Stimulated activated CD4-positive, alpha-beta T cell treated with anti-CD3 and anti-CD28 coated beads, Interleukin-15, amount 100 ng/mL, for 1 hour (primary cell): ENCODE measurements around the gene OXCT1.
"Not testable (repeated sequence)": the region's sequence is repeated elsewhere in the genome, so short reads cannot be mapped to it uniquely, and the experiment has no call there.

Source experiments
- DNase-seq, 2 donors: peaks; one replicate each; pipeline ENCODE4 v3.0.0-alpha.2; 2020; ENCODE audit warnings: low read depth in 1 of 2, low spot score in 1 of 2

Gene OXCT1

DNA sequence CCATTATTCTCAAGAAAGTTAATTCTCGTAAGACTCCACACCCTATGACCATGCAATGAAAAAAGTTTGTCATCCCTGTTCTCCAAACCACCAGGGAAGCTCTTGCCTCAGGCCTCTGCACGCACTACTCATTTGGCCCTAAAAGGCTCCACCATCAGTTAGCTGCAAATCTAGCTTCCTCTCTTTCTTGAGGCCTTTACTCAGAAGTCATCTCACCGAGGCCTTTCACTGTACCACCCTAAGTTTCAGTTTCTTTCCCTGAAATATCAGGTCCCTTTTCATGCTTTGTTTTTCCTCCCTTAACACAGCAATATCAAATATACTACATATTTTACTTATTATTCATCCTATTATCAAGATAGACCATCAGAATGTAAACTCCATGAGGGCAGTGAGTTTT is 39.1 kb downstream of the OXCT1 start:
- no peak for DNase-seq

DNA sequence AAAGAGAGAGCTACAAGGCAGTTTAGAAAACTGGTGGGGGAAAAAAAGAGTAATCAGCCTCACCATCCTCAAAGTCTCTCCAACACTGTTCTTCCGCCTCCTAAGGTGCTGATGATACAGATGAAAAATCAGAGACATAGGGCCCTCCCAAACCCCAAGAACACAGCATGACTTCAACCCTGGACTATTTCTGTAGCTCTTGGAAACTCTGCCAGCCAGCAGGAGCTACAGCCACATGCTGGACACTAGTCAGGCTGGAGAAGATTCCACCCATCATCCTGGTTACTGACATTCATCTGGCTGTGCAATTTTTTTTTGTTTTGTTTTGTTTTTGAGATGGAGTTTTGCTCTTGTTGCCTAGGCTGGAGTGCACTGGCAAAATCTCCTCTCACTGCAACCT is 42.4 kb downstream of the OXCT1 start:
- DNase-seq, result no peak

GRCh38 chr5:41822036-41822435 is 48.2 kb downstream of the OXCT1 start:
- DNase-seq, result no peak

DNA sequence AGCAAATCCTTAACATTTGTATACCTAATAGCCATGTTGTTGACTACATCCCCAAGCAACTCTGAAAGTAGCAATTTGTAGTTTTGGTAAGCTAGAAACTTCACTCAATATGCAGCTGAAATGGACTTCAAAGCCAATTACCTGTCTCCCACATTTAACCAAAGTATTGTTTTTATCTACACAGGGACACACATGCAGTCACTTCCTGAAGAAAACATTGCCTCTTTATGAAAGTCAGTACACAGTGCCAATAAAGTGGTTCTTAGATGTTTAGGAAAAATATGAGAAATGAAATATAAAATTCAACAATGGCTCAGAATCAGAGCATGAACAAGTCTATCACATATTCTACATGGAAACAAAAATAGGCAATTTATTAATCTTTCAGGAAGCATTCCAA is 49.2 kb downstream of the OXCT1 start:
- no peak for DNase-seq

DNA sequence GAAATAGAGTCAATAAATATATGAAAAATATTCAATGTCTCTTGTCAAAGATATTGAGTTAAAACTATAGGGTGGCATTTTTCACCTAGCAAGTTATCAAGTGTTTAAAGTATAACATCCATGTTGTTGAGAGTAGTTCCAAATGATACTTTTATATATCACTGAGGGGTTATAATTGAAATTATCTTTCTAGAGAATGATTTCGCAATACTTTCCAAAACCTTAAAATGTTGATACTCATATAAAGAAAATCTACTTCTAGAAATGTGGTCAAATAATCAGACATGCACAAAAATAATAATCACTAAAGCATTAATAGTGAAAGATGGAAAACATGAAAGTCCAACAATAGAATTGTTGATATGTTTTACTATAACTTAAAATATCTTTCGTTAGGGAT is 50.1 kb downstream of the OXCT1 start:
- DNase-seq, result no peak

DNA sequence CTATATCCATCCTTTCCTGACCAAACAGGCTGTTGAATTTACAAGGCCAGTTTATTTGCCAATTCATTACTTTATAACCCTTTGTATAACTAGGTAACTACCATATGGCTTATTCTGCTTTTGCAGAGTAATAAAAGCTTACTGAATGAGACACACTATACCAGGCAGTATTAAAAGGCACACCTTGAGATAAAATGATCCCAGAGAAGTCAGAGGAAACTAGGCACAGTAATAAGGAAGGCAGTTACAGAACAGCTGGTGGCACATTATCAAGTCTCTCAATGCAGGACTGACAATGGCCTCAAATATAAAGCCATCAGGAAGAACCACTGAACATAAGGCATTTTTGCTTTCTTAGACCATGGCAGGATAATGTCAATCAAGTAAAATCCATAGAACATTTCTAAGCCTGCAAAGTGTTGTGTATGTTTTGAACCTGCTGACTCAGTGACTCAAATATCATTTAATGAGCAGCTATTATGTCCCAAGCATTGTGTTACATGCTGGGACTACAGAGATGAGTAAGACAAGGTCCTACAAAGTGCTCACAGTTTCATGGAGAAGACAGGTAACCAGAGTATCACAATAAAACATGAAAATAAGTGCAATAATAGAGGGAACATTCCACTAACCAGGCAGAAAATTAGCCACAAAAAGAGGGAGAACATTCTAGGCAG is 52.5 kb downstream of the OXCT1 start:
- no peak for DNase-seq

DNA sequence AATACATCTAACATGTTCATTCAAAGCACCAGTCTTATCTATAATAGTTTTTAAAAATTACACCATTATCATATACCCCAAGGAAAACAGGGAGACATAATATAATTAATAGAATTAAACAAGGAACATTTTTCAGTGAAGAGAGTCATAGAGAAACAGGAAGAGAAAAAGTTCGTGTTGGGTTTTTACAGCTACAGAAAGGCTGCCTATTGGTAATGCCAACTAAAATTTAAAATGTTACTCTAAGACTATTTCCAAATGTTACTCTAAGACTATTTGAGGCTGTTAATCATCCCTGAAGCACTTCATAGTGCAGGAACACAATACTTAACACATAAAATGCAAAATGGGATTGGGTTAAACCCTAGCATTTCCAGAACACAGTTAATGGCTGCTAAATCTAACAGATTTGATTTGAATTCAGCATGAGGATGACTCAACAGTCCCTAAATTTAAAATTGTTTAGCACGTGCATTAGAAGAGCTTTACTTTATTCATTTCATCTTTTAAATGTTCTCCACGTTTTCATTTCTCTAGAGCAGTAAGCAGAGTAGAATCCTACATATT is 54.5 kb downstream of the OXCT1 start:
- DNase-seq, result no peak

DNA sequence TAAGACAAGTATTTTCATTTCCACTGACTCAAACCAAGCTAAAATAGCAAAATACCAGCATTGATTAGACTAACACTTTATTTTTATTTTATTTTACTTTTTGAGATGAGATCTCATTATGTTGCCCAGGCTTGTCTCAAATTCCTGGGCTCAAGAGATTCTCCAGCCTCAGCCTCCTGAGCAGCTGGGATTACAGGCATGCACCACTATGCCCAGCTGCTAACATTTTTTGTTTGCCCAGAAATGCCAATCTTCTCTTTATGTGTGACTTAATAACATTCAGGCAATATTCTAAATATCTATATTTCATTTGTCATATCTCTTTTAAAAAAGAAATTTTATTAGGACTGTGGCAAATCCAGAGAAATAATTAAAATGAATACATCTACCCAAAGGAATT is 55.0 kb downstream of the OXCT1 start:
- DNase-seq, result no peak

GRCh38 chr5:41814306-41814705 is 55.9 kb downstream of the OXCT1 start:
- not testable (repeated sequence) for DNase-seq

GRCh38 chr5:41812156-41812555 is 58.1 kb downstream of the OXCT1 start:
- DNase-seq, result no peak

DNA sequence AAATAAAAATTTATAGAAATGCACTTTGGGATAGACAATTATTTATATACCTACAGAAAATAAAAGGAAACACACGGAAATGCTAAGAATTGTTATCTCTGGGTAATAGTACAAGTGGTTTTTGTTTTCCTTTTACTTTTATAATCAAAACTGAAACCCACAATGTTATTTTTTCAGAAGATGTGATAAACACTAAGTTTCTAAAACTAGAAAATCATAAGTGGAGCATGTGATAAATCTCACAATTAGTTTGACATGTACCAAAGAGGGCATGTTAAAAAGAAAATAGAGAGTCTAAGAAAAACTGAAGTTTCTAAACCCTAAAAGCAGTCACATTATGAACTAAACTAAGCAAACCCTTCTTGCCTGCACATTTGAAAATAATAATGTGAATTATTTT is 61.1 kb downstream of the OXCT1 start:
- no peak for DNase-seq

- no peak for DNase-seq
These were observed 61.9 kb downstream of the OXCT1 start for GRCh38 chr5:41808294-41808693.

DNA sequence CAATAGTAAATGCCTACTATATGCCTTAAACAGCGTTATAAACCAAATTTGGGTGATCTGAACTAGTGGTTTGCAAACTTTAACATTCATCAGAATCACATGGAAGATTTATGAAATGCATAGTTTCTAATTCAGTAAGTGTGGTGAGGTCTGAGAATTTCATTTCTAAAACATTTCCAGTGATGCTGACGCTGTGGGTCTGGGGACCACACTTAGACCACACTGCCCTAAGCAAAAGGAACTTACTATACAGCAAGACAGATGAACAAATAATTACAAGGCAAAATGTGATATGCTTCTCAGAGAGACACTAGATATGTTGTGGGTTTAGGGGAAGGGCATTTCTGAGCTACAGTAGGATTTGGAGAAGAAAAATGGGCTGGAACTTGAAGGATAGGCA is 72.6 kb downstream of the OXCT1 start:
- DNase-seq, result no peak

GRCh38 chr5:41796061-41796460 is 74.2 kb downstream of the OXCT1 start:
- no peak for DNase-seq

DNA sequence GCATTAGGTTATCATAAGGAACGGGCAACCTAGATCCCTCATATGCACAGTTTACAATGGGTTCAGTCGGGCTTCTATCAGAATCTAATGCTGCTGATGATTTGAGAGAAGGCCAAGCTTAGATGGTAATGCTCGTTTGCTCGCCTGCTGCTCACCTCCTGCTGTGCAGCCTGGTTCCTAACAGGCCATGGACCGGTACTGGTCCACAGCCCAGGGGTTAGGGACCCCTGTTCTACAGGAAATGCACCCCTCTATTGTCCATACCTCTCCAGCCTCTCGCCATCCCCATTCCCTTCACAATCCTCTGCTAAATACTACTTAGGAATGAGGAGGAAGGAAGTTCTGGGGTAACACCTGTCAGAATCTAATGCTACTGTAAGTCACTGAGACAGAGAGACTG is 75.1 kb downstream of the OXCT1 start:
- DNase-seq, result no peak

DNA sequence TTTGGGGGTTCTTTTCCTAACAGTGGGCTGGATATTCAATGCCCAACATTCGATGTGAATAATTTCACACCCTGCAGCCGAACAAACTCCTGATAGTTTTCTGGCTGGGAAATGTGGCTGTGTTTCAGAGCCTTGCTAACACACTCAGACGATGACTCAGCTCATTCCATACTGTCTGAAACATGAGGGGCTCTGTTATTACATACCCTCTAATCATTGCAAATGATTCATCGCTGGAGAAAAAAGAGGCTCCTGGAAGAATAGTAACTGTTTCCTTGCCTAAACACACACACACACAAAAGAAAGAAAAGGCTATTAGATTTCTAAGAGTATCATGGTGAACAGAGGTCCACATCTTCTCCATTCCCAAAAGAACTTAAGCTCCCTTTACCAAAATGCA is 75.8 kb downstream of the OXCT1 start:
- DNase-seq, result no peak

GRCh38 chr5:41793141-41793770 is 77.0 kb downstream of the OXCT1 start:
- no peak for DNase-seq

GRCh38 chr5:41790038-41790776 is 80.0 kb downstream of the OXCT1 start:
- DNase-seq, result no peak

DNA sequence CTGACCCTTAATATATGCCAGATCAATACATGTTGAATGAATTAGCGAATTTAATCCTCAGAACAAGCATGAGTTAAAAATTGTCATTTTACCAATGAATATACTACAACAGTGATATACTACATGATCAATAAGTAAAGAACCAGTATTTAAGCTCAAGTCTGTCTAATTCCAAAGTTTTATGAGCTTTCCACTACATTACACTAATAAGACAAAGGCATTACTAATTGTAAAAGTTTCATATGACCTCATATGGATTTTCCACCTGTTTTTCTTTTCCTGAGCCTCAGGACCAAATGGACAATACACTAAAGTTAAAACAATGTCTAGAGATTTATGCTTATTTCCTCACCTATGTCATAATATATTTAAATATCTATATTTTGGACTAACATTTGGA is 80.8 kb downstream of the OXCT1 start:
- no peak for DNase-seq

DNA sequence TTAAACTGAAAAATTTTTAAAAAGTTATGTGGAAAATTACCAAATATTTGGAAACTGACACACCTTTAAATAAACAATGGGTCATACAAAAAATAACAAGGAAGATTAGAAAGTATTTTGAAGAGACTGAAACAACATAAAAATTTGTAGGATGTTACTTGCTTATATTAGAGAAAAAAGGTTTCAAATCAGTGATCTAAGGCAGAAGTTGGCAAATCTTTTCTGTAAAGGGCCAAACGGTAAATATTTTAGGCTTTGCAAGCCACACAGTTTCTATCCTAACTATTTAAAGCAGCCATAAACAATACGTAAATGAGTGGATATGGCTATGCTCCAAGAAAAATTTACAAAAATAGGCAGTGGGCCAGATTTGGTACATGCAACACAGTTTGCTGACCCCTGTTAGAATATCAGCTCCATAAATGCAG is 81.3 kb downstream of the OXCT1 start:
- DNase-seq, result no peak

DNA sequence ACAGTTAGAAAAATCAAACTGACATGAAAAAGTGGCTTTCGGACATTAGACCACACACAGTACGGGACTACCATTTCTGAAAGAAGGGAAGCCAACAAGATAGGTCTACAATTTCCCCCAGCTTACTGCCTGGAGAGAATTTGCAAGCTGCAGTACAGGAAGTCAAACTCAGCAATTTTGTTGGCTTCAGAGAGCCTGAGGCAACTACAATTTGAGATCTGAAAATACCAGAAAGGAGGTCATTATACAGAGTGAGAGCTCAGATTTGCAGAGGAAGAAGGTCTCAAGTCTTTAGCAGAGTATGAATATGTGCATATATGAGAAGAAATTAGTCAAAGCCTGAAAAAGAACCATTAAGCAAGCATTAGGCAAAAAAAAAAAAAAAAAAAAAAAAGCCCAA is 83.0 kb downstream of the OXCT1 start:
- DNase-seq, result no peak

GRCh38 chr5:41785061-41785460 is 85.2 kb downstream of the OXCT1 start:
- no peak for DNase-seq
